Measurements from ENCODE around the gene CCL1. TPM values are rescaled to one million over a fixed set of nuclear protein-coding genes. Genes with fewer than 3 reads are reported as not detected.

The CCL1 gene
- total and polyA plus RNA-seq, 9 of the 15 experiments (the other 6 are each of a cell fraction or from before 2014, with no cell fraction given), result 0.45 TPM; not detected in 8

- in situ Hi-C loops (cut with MboI), result no loop called here
- Histone ChIP-seq H3K9ac (ENCODE audit: insufficient read depth in 1 of 2, low read depth in 2 of 2, low read length in 2 of 2) (no peak overlapping the region), H4K20me1 (replicated peaks; ENCODE audit: control insufficient read depth, insufficient read depth, low read length) (no peaks in the 10 kb centered on the region), H2AFZ (ENCODE audit: low read depth, low read length) (peak overlapping the region; percentile 80; the same call in 1 of the 2 replicates), H3K4me3 (no peak overlapping the region), H3K9me1 (ENCODE audit: control insufficient read depth, insufficient read depth, low read length) (no peaks in the 10 kb centered on the region), H3K79me2 (ENCODE audit: control insufficient read depth, insufficient read depth, low read length) (no peaks in the 10 kb centered on the region), H3K36me3 (ENCODE audit: control insufficient read depth, insufficient read depth, low read length) (no peaks in the 10 kb centered on the region), H3K9me3 (replicated peaks; ENCODE audit: control insufficient read depth, insufficient read depth, low read depth, low read length) (no peaks in the 10 kb centered on the region), H3K4me2 (ENCODE audit: insufficient read depth, low read length) (no peak overlapping the region; the same call in 1 of the 2 replicates), H3K4me1 (replicated peaks in 1 of 2; ENCODE audit: control insufficient read depth in 2 of 2, insufficient read depth in 2 of 2, low read length in 2 of 2) (peaks cover 3 to 39% of the 10 kb centered on the region in 2 experiments; a peak in 2 of 5 replicates), H3K27me3 (ENCODE audit: control insufficient read depth in 2 of 2, insufficient read depth in 2 of 2, low read length in 2 of 2) (peaks cover 0 to 4% of the 10 kb centered on the region in 2 experiments; a peak in 1 of 5 replicates), H3K27ac (ENCODE audit: extremely low read depth, low read depth, low read length) (peak overlapping the region; percentile 70; the same call in 1 of the 3 replicates)
- DNase-seq (ENCODE audit: extremely low read depth in 1 of 4, low spot score in 3 of 4) (no peak), ATAC-seq (no peak), FAIRE-seq (no peak)
- 29% methylated on average over 5 of the region's 5 CpGs for WGBS (ENCODE audit: insufficient coverage, low coverage, missing lambda C conversion rate)
- POLR2A ChIA-PET, result no interaction called here
- no TSS peak for BruUV-seq (replicated peaks)
- intact Hi-C loops (cut with micrococcal nuclease), result no loop called here
- CTCF ChIA-PET (ENCODE audit: low intra/inter-chr PET ratio), result no interaction called here
- TF ChIP-seq TCF7 (IDR thresholded peaks at IDR 0.05; ENCODE audit: borderline replicate concordance), result no peak
- no peak for TF ChIP-seq MED1 (CRISPR knock-in tag; IDR thresholded peaks at IDR 0.05; ENCODE audit: borderline replicate concordance)
- TF ChIP-seq XRCC3 (IDR thresholded peaks at IDR 0.05), result no peak
- TF ChIP-seq MAFK (IDR thresholded peaks at IDR 0.05; ENCODE audit: low read length), result no peak
- no peak for TF ChIP-seq ZNF408 (CRISPR knock-in tag; IDR thresholded peaks at IDR 0.05; ENCODE audit: low read depth)
- TF ChIP-seq HDAC1 (IDR thresholded peaks at IDR 0.05), result no peak
- TF ChIP-seq XRCC5 (IDR thresholded peaks at IDR 0.05; ENCODE audit: low read depth, low read length), result no peak
- TF ChIP-seq NEUROD1 (IDR thresholded peaks at IDR 0.05; ENCODE audit: borderline replicate concordance, low read depth, low read length, partially characterized antibody), result no peak
- TF ChIP-seq POLR2B (IDR thresholded peaks at IDR 0.05; ENCODE audit: low read depth, partially characterized antibody), result no peak
- TF ChIP-seq ZNF354B (CRISPR knock-in tag; IDR thresholded peaks at IDR 0.05), result no peak
- TF ChIP-seq DNMT1 (IDR thresholded peaks at IDR 0.05), result no peak
- TF ChIP-seq, protein P1, sequence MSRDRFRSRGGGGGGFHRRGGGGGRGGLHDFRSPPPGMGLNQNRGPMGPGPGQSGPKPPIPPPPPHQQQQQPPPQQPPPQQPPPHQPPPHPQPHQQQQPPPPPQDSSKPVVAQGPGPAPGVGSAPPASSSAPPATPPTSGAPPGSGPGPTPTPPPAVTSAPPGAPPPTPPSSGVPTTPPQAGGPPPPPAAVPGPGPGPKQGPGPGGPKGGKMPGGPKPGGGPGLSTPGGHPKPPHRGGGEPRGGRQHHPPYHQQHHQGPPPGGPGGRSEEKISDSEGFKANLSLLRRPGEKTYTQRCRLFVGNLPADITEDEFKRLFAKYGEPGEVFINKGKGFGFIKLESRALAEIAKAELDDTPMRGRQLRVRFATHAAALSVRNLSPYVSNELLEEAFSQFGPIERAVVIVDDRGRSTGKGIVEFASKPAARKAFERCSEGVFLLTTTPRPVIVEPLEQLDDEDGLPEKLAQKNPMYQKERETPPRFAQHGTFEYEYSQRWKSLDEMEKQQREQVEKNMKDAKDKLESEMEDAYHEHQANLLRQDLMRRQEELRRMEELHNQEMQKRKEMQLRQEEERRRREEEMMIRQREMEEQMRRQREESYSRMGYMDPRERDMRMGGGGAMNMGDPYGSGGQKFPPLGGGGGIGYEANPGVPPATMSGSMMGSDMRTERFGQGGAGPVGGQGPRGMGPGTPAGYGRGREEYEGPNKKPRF (IDR thresholded peaks at IDR 0.05; ENCODE audit: low read depth, low read length), result no peak
- TF ChIP-seq, protein P2, sequence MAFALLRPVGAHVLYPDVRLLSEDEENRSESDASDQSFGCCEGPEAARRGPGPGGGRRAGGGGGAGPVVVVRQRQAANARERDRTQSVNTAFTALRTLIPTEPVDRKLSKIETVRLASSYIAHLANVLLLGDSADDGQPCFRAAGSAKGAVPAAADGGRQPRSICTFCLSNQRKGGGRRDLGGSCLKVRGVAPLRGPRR (CRISPR knock-in tag; IDR thresholded peaks at IDR 0.05), result no peak
- TF ChIP-seq CTCFL (IDR thresholded peaks at IDR 0.05; ENCODE audit: borderline replicate concordance, insufficient read depth, low read depth, low read length, poor library complexity, severe bottlenecking), result no peak
- no peak for TF ChIP-seq NCOA4 (IDR thresholded peaks at IDR 0.05; ENCODE audit: partially characterized antibody)
- TF ChIP-seq PRPF4 (IDR thresholded peaks at IDR 0.05; ENCODE audit: insufficient read depth, low read depth, low read length, poor library complexity, severe bottlenecking), result no peak
- no peak for TF ChIP-seq SMAD4 (CRISPR knock-in tag; conservative IDR thresholded peaks at IDR 0.05)
- TF ChIP-seq ZNF431 (CRISPR knock-in tag; IDR thresholded peaks at IDR 0.05), result no peak
- TF ChIP-seq C11orf30 (IDR thresholded peaks at IDR 0.05; ENCODE audit: low read depth), result no peak
Observed at GRCh38 chr17:34386343-34386696, 23.3 kb upstream of the CCL1 start.

Measured in K562 (cell line).